ENCODE measurements around the gene PRDX5.
A peak's percentile ranks its signal among the peaks of the same experiment; 100 is the strongest.
"Not testable (repeated sequence)": the region's sequence is repeated elsewhere in the genome, so short reads cannot be mapped to it uniquely, and the experiment has no call there.

PRDX5 gene

DNA sequence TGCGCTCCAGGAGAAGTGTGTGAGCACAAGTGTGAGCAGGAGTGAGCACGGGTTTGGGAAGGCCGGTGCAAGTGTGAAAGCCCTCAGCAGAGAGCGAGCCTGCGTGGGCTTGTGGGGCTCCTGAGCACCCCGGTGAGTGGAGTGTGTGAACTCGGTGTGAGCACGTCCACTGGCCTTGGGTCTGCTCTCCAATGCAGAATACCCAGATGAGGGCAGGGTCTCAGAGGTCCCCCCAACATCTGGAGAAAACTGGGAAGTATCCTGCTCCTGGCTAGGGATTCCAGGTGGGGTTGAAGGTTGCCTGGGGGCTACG is 11.4 kb upstream of the PRDX5 start:
- no peak for DNase-seq

DNA sequence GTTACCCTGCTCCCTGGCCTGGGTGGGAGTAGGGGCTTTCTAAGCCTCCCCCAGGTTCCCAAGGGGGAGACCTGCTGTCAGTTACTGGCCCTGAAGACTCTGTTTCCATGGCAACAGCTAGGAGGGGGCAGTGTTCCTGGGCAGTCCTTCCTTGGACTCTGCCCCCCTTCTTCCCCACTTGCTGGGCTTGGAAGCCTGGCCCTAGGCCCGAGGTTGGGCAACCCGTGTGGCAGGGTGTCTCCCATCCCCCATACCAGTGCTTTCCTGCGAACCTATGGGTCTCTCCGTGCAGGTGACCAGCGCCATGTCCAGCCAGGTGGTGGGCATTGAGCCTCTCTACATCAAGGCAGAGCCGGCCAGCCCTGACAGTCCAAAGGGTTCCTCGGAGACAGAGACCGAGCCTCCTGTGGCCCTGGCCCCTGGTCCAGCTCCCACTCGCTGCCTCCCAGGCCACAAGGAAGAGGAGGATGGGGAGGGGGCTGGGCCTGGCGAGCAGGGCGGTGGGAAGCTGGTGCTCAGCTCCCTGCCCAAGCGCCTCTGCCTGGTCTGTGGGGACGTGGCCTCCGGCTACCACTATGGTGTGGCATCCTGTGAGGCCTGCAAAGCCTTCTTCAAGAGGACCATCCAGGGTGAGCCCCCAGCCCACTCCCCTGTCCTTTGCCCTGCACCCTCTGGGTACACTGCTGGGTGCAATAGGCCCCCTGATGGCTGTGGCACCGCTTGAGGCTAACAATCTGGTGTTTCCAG is 10.9 kb upstream of the PRDX5 start:
- DNase-seq = no peak

DNA sequence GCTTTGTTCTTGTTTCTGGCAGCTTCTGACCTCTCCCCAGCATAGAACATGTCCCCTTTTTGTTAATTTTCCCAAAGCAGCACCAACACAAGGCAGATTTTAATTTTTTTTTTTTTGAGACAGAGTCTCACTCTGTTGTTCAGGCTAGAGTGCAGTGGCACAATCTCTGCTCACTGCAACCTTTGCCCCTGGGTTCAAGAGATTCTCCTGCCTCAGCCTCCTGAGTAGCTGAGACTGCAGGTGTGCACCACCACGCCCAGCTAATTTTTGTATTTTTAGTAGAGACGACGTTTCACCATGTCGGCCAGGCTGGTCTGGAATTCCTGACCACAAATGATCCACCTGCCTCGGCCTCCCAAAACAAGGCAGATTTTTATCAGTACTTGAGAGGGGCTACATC is 10.1 kb upstream of the PRDX5 start:
- not testable (repeated sequence) for DNase-seq

DNA sequence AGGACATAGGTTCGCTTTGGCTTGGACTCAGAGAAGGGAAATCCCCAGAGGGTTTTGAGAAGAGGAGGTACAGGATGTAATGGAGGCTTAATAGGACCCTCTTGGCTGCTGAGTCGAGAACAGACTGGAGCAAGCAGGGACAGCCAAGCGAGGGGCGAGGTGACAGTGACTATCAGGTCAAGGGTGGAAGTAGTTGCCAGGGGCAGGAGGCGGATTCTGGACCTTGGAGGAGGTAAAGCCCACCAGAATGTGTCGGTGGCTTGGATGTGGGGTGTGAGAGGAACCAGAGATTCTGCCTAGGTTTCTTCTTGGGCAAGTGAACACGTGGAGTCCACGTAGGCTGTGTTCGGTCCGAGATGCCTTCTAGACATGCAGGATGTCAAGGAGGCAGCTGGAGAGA is 5.0 kb upstream of the PRDX5 start:
- DNase-seq = no peak

GRCh38 chr11:64313491-64314145 is 4.3 kb upstream of the PRDX5 start:
- peak in 1 of 2 experiments; percentile 30 for DNase-seq

DNA sequence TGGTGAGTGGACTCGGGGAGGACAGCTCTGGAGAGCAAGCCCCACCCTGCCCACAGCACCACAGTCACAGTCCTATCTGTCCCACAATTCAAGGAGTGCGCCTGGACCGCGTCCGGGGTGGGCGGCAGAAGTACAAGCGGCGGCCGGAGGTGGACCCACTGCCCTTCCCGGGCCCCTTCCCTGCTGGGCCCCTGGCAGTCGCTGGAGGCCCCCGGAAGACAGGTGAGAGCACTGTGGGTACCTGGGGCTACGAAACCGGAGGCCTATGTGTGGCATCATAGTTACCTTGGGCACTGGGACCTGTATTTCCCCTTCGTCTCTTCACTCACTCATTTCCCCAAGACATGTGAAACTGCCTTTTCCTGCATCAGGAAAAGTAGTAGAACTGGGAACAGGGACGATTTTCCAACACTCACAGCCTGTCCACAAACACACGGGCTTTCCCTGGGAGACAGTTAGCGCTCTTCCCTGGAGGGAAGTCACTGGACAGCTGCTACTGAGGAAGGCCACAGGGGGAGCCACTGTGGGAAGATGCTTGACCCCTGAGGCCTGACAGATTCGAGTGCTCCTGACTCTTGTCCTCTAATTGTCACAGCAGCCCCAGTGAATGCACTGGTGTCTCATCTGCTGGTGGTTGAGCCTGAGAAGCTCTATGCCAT is 3.6 kb upstream of the PRDX5 start:
- DNase-seq = no peak

GRCh38 chr11:64314805-64315561 is 2.9 kb upstream of the PRDX5 start:
- DNase-seq = no peak

GRCh38 chr11:64315667-64316526 is 2.0 kb upstream of the PRDX5 start:
- DNase-seq = not testable (repeated sequence)

DNA sequence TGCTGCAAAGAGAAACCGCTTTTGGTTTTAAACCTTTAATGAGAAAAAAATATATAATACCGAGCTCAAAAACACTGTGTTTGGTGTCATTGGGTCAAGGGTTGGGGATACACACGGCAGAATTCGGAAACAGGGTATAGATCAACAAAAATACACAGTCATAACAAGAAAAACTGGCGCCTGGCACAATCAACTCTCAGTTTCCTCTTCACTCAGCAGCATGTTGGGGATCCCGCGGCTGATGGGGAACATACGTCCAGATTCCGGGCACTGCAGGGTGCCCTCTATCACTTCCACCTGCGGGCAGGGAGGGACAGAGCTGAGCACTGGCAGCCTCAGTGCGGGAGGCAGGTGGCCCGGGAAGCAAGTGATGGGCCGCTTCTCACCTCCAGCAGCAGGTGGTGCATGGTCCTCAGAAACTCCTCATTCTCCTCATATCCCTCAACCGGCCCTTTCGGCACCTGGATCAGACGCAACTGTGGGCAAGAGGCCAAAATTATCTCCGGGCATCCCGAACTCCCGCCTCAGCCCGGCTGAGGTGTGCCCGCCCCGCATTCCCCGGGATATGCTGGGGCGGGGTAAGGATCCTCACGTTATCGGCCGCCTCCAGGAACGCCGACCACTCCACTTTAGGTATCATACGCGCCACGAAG is 1.1 kb upstream of the PRDX5 start:
- no peak for DNase-seq

- peak; percentile 94 to 95 for DNase-seq
Measured at GRCh38 chr11:64317325-64317960, 478 bp upstream of the PRDX5 start, which contains the start of gene TRMT112. TRMT112 (minus strand) TSS chr11:64317559; CDS start chr11:64317526, 33 bp downstream.

DNA sequence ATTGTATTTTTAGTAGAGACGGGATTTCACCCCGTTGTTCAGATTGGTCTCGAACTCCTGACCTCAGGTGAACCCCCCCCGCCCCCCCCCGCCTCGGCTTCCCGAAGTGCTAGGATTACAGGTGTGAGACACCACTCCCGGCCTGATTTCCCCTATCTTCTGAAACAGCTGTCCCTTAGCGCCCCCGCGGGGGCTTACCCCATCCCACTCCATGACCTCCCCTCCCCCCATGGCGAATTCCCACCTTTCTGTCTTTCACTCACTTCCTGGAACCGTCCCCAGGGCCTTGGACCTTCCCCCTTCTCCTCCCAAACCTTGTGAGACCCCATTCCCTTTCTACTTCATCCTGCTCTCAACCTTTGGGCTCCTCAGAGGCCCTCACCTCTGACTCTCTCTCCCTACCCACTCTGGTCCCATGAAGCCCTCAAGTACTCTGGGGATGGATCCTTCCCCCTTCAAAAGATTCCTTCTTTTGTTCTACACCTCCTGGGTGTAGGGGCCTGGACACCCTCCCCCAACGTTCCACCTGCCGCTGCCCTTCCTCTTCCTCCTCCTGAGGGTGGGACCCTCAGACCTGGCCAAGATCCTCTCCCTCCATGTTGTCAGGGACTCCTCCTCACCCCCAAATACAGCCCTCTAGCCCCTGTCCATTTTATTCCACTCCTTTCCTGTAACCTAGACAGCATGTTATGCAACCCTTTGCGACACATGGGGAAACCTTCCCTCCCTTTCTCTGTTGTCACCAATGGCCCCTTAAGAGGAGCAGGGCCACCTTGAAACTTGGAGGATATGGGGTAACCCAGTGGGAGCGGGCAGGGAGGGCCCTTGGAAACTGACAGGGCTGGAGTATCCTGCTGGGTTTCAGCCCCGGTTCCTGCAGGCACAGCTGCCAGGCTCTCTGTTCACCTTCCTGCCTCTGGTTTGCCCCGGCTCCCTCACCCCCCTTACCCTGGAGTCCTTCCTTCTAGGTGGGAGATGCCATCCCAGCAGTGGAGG is 1.1 kb downstream of the PRDX5 start:
- DNase-seq = peak; percentile 73 to 81

- no peak for DNase-seq
Measured at GRCh38 chr11:64320556-64320955, 2.6 kb downstream of the PRDX5 start.

- DNase-seq = no peak
Measured at GRCh38 chr11:64321026-64321425, 3.1 kb downstream of the PRDX5 start.

GRCh38 chr11:64321533-64321932 is 3.6 kb downstream of the PRDX5 start:
- no peak for DNase-seq

DNA sequence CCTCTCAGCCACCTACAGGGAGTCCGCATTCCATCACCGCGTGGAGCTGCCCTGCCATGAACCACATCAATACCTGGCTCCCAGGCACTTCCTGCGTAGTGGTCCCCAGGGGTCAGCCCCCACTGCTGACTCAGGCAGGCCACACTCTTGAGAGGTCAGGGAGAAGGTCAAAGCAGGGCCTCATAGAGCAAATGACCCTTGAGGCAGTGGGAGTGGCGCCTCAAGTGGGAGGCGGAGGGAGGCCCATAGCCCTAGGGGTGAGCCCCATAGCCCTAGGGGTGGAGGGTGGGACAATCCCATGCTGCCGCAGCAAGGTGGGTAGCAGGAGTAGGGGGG is 5.0 kb downstream of the PRDX5 start:
- DNase-seq = no peak

DNA sequence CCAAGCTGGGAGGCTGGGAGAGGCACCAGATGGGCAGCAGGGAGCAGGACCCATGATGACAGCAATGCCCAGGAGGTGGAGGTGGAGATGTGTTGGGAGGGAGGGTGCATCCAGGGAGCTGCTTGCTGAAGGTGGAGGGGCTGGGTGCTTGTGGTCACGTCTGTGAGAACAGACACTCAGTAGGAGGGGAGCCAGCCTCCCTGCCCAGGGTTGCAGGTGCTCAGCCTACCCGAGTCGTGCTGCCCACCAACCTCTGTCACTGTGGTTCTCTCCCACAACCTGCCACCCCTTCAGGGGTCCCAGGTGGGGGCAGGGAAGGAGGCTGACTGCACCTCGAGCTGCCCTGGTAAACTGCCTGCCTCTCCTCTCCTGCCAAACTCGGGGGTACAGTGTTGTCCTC is 5.5 kb downstream of the PRDX5 start:
- DNase-seq = no peak

GRCh38 chr11:64323984-64324383 is 6.1 kb downstream of the PRDX5 start:
- not testable (repeated sequence) for DNase-seq

GRCh38 chr11:64324692-64325469 is 7.0 kb downstream of the PRDX5 start:
- no peak for DNase-seq

GRCh38 chr11:64327375-64327774 is 9.5 kb downstream of the PRDX5 start:
- DNase-seq = no peak

All from AML-193 (cell line).